Measurements from ENCODE around the gene STAT1. TPM values are rescaled to one million over a fixed set of nuclear protein-coding genes. Genes with fewer than 3 reads are reported as not detected.

Gene STAT1
- total RNA-seq, 1 experiment from 2014 or later, result 60.7 TPM

DNA sequence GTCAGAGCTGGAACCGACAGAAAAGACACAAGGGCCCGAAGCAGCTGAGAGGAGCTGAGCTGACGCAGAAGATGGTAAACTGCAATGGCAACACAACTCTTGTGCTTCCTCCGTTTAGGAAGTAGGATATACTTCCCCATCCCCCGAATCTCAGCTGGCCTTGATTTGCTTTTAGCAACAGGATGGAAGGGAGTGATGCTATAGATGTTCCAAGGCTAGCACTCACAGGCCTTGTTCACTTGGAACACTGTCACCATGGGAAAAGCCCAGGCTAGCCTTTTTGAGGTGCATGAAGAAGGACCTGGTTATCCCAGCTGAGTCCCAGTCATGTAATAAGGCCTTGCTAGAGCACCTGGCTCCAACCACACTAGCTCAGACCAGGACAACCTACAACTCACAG lies 26.0 kb downstream of the STAT1 start:
- CTCF ChIA-PET, result no interaction called here
- no TSS peak for BruUV-seq (replicated peaks)

More for the DNA sequence above, 26.0 kb downstream of the STAT1 start:
- no peak overlapping the region for H2AFZ ChIP-seq (ENCODE audit: low read depth, low read length, poor library complexity, severe bottlenecking)
- H4K20me1 ChIP-seq (ENCODE audit: insufficient read depth), result no peaks in the 10 kb centered on the region
- TF ChIP-seq SP1 (IDR thresholded peaks at IDR 0.05; ENCODE audit: low read depth) (no peak), RAD21 (IDR thresholded peaks at IDR 0.05; ENCODE audit: low read depth) (no peak), CEBPB (IDR thresholded peaks at IDR 0.05; ENCODE audit: low read depth) (no peak), ZNF274 (IDR thresholded peaks at IDR 0.05; ENCODE audit: low read depth, low read length) (no peak), FOSL1 (IDR thresholded peaks at IDR 0.05; ENCODE audit: low read depth) (no peak), ZFX (IDR thresholded peaks at IDR 0.05) (no peak), POLR2A (IDR thresholded peaks at IDR 0.05; ENCODE audit: borderline replicate concordance, extremely low read depth, insufficient read depth, insufficient read length) (no peak), JUND (IDR thresholded peaks at IDR 0.05) (no peak), EZH2 (IDR thresholded peaks at IDR 0.05) (no peak), YY1 (IDR thresholded peaks at IDR 0.05; ENCODE audit: extremely low read depth, insufficient replicate concordance, low read depth, low read length) (no peak), EZH2phosphoT487 (IDR thresholded peaks at IDR 0.05; ENCODE audit: borderline replicate concordance) (no peak), CBX3 (IDR thresholded peaks at IDR 0.05; ENCODE audit: low read depth) (no peak), ELF1 (IDR thresholded peaks at IDR 0.05; ENCODE audit: borderline replicate concordance, low read depth) (no peak)
- TF ChIP-seq, protein P1, sequence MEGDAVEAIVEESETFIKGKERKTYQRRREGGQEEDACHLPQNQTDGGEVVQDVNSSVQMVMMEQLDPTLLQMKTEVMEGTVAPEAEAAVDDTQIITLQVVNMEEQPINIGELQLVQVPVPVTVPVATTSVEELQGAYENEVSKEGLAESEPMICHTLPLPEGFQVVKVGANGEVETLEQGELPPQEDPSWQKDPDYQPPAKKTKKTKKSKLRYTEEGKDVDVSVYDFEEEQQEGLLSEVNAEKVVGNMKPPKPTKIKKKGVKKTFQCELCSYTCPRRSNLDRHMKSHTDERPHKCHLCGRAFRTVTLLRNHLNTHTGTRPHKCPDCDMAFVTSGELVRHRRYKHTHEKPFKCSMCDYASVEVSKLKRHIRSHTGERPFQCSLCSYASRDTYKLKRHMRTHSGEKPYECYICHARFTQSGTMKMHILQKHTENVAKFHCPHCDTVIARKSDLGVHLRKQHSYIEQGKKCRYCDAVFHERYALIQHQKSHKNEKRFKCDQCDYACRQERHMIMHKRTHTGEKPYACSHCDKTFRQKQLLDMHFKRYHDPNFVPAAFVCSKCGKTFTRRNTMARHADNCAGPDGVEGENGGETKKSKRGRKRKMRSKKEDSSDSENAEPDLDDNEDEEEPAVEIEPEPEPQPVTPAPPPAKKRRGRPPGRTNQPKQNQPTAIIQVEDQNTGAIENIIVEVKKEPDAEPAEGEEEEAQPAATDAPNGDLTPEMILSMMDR (IDR thresholded peaks at IDR 0.05 in 2 of 3, conservative IDR thresholded peaks at IDR 0.05 in 1 of 3; ENCODE audit: borderline replicate concordance in 1 of 3, insufficient read depth in 1 of 3, low read depth in 2 of 3, low read length in 2 of 3), result no peak
- TF ChIP-seq, protein P2, sequence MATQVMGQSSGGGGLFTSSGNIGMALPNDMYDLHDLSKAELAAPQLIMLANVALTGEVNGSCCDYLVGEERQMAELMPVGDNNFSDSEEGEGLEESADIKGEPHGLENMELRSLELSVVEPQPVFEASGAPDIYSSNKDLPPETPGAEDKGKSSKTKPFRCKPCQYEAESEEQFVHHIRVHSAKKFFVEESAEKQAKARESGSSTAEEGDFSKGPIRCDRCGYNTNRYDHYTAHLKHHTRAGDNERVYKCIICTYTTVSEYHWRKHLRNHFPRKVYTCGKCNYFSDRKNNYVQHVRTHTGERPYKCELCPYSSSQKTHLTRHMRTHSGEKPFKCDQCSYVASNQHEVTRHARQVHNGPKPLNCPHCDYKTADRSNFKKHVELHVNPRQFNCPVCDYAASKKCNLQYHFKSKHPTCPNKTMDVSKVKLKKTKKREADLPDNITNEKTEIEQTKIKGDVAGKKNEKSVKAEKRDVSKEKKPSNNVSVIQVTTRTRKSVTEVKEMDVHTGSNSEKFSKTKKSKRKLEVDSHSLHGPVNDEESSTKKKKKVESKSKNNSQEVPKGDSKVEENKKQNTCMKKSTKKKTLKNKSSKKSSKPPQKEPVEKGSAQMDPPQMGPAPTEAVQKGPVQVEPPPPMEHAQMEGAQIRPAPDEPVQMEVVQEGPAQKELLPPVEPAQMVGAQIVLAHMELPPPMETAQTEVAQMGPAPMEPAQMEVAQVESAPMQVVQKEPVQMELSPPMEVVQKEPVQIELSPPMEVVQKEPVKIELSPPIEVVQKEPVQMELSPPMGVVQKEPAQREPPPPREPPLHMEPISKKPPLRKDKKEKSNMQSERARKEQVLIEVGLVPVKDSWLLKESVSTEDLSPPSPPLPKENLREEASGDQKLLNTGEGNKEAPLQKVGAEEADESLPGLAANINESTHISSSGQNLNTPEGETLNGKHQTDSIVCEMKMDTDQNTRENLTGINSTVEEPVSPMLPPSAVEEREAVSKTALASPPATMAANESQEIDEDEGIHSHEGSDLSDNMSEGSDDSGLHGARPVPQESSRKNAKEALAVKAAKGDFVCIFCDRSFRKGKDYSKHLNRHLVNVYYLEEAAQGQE (IDR thresholded peaks at IDR 0.05; ENCODE audit: low read depth), result no peak
- TF ChIP-seq, protein P3, sequence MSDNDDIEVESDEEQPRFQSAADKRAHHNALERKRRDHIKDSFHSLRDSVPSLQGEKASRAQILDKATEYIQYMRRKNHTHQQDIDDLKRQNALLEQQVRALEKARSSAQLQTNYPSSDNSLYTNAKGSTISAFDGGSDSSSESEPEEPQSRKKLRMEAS (IDR thresholded peaks at IDR 0.05), result no peak
- TF ChIP-seq, protein P4, sequence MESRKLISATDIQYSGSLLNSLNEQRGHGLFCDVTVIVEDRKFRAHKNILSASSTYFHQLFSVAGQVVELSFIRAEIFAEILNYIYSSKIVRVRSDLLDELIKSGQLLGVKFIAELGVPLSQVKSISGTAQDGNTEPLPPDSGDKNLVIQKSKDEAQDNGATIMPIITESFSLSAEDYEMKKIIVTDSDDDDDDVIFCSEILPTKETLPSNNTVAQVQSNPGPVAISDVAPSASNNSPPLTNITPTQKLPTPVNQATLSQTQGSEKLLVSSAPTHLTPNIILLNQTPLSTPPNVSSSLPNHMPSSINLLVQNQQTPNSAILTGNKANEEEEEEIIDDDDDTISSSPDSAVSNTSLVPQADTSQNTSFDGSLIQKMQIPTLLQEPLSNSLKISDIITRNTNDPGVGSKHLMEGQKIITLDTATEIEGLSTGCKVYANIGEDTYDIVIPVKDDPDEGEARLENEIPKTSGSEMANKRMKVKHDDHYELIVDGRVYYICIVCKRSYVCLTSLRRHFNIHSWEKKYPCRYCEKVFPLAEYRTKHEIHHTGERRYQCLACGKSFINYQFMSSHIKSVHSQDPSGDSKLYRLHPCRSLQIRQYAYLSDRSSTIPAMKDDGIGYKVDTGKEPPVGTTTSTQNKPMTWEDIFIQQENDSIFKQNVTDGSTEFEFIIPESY (IDR thresholded peaks at IDR 0.05; ENCODE audit: extremely low read depth, insufficient replicate concordance, low read length), result no peak
- no peak overlapping the region for H3K27ac ChIP-seq (ENCODE audit: low read depth, low read length)
- no peak overlapping the region for H3K4me3 ChIP-seq (replicated peaks in 1 of 2; ENCODE audit: low read depth in 1 of 2, low read length in 2 of 2)
- no peaks in the 10 kb centered on the region for H3K9me2 ChIP-seq (ENCODE audit: insufficient read depth)
- H3K9ac ChIP-seq (ENCODE audit: low read length), result no peak overlapping the region
- intact Hi-C loops (cut with micrococcal nuclease), result no loop called here
- ChIA-PET RAD21 (ENCODE audit: low non-redundant PET in 1 of 2, low total read pairs in 2 of 2, uncharacterized antibody in 2 of 2, unreplicated experiment in 2 of 2) (no interaction called here), POLR2A (no interaction called here)
- no peak for ATAC-seq
- no peaks in the 10 kb centered on the region for H3K27me3 ChIP-seq (ENCODE audit: insufficient read depth, low read length)
- peaks cover 65 to 66% of the 10 kb centered on the region in 2 experiments for H3K36me3 ChIP-seq (ENCODE audit: control insufficient read depth in 1 of 2, insufficient read depth in 2 of 2, low read length in 2 of 2)
- DNase-seq (ENCODE audit: low read depth, low spot score), result no peak
- no peaks in the 10 kb centered on the region for H3K4me1 ChIP-seq (ENCODE audit: control insufficient read depth in 1 of 2, insufficient read depth in 2 of 2, low read length in 2 of 2)
- H3K9me3 ChIP-seq (ENCODE audit: control insufficient read depth in 1 of 2, insufficient read depth in 1 of 2, low read depth in 1 of 2, low read length in 2 of 2), result no peaks in the 10 kb centered on the region
- H3K79me2 ChIP-seq (ENCODE audit: insufficient read depth, low read length), result no peaks in the 10 kb centered on the region
- H3K4me2 ChIP-seq (ENCODE audit: low read length), result no peak overlapping the region

All from HCT116 (cell line).